IMR-90 (cell line): ENCODE measurements around the gene MAPRE2. TPM values are rescaled to one million over a fixed set of nuclear protein-coding genes. Genes with fewer than 3 reads are reported as not detected.

Source experiments
- microRNA-seq, 2 experiments: library from miRNA; stranded (forward) in 1 of 2; unstranded in 1 of 2; fragments of 10-50 nt in 1 of 2; fragments of <30 nt in 1 of 2; gene quantifications in 1 of 2; microRNA quantifications in 1 of 2; one replicate each; pipeline versions ENCODE3 to v1.1.0; 2013 to 2020; ENCODE audit not compliant: insufficient read depth in 1 of 2, insufficient read length in 1 of 2, unreplicated experiment in 1 of 2
- polyA plus RNA-seq, 3 experiments: library from polyadenylated mRNA; depleted of rRNA; stranded (reverse); fragments of >200 nt; gene quantifications; 2 replicates each; pipeline ENCODE4 v1.2.3, GENCODE V29; 2012; ENCODE audit warnings: low replicate concordance in 1 of 3
- small RNA-seq, 5 experiments: library from RNA; depleted of rRNA; stranded (forward); fragments of <200 nt; gene quantifications; one replicate each; pipeline ENCODE3, GENCODE V24; 2012
- total RNA-seq: library from RNA; depleted of rRNA; stranded (reverse); fragments of >200 nt; gene quantifications from 2 replicates; pipeline ENCODE4 v1.2.3, GENCODE V29; 2012; rRNA removed

The MAPRE2 gene
- total and polyA plus RNA-seq, 2 of the 4 experiments (the other 2 are of a cell fraction), result 19.6 to 23.8 TPM

Small RNA genes lying within 50 kb of the gene (microRNA-seq; reads per million reads assigned to microRNA genes)
- gene AC015967.2 (ENCODE audit: insufficient read depth, insufficient read length), result not detected

Small RNA genes lying within 50 kb of the gene (small RNA-seq; reads per million reads assigned to genes)
- 0 reads per million in 5 experiments for gene AC015967.2

Other genes with a start within 250 kb of the MAPRE2 start
- gene ZNF397, start 199.6 kb downstream of the MAPRE2 start, total RNA-seq, result 9.9 and 11.1 TPM in 2 replicates
- 3.2 and 5.5 TPM in 2 replicates for gene ZNF397, start 199.6 kb downstream of the MAPRE2 start, polyA plus RNA-seq (2012; rRNA removed)
- gene ZSCAN30, start 248.8 kb downstream of the MAPRE2 start, total RNA-seq, result 16.9 and 17.7 TPM in 2 replicates
- 7.0 and 9.9 TPM in 2 replicates for gene ZSCAN30, start 248.8 kb downstream of the MAPRE2 start, polyA plus RNA-seq (2012; rRNA removed)